NCI-H1694 treated with DMSO at 0.1 percent for 48 hours (cell line): Measurements from ENCODE around the gene THSD4.

Source experiments
- DNase-seq: peaks from one replicate; lab custom pipeline; 2025; lab: John Stamatoyannopoulos, UW

The THSD4 gene

GRCh38 chr15:71225851-71226250, 110.6 kb downstream of the THSD4 start:
- no peak for DNase-seq

GRCh38 chr15:71226536-71227455, 111.5 kb downstream of the THSD4 start:
- no peak for DNase-seq

- no peak for DNase-seq
These were observed 113.1 kb downstream of the THSD4 start for GRCh38 chr15:71228403-71228802.

- DNase-seq, result no peak
These were observed 115.0 kb downstream of the THSD4 start for GRCh38 chr15:71230303-71230702.

- DNase-seq, result no peak
These were observed 116.5 kb downstream of the THSD4 start for GRCh38 chr15:71231758-71232157.

- DNase-seq, result no peak
These were observed 117.1 kb downstream of the THSD4 start for GRCh38 chr15:71232411-71232810.

- no peak for DNase-seq
These were observed 122.4 kb downstream of the THSD4 start for GRCh38 chr15:71237456-71238188.

- DNase-seq, result no peak
These were observed 123.7 kb downstream of the THSD4 start for GRCh38 chr15:71238926-71239325.

- DNase-seq, result no peak
These were observed 124.5 kb downstream of the THSD4 start for GRCh38 chr15:71239592-71240364.

GRCh38 chr15:71242292-71242691, 127.0 kb downstream of the THSD4 start:
- no peak for DNase-seq

GRCh38 chr15:71244250-71244649, 129.0 kb downstream of the THSD4 start:
- no peak for DNase-seq

- DNase-seq, result no peak
These were observed 130.3 kb downstream of the THSD4 start for GRCh38 chr15:71245588-71245987.

- DNase-seq, result no peak
These were observed 133.1 kb downstream of the THSD4 start for GRCh38 chr15:71248386-71248785.

GRCh38 chr15:71249986-71250385, 134.7 kb downstream of the THSD4 start:
- no peak for DNase-seq

- no peak for DNase-seq
These were observed 135.8 kb downstream of the THSD4 start for GRCh38 chr15:71250936-71251583.

GRCh38 chr15:71251584-71252043, 136.3 kb downstream of the THSD4 start:
- DNase-seq, result no peak

- DNase-seq, result no peak
These were observed 136.9 kb downstream of the THSD4 start for GRCh38 chr15:71252044-71252739.

GRCh38 chr15:71252740-71253047, 137.4 kb downstream of the THSD4 start:
- DNase-seq, result no peak

- DNase-seq, result no peak
These were observed 139.2 kb downstream of the THSD4 start for GRCh38 chr15:71254491-71254890.

GRCh38 chr15:71256934-71257664, 141.8 kb downstream of the THSD4 start:
- DNase-seq, result no peak

- no peak for DNase-seq
These were observed 144.6 kb downstream of the THSD4 start for GRCh38 chr15:71259866-71260265.
